GM18508 (cell line): ENCODE data around the gene GOT1.

Experiments used
- ATAC-seq: cut with Tn5 transposase; IDR thresholded peaks from one replicate; pipeline ENCODE4 v1.9.1; 2021; ENCODE audit warnings: moderate number of reproducible peaks; ENCODE audit not compliant: insufficient read depth, unreplicated experiment

The GOT1 gene

DNA sequence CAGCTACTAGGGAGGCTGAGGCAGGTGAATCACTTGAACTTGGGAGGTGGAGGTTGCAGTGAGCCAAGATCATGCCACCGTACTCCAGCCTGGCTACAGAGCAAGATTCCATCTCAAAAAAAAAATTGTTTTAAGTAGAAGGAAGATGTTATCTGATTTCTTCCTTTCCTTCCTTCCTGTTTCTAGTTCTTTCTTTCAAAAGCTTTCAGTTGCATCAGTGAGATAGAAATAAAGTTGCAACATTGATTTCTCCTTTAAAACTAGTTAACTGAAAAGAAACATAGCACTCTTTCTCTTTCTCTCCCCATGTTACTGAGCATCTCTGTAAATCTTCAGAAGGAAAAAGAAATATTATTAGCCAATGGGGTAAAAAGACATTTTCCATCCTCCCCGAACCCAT is 63.8 kb downstream of the GOT1 start:
- ATAC-seq, result no peak

DNA sequence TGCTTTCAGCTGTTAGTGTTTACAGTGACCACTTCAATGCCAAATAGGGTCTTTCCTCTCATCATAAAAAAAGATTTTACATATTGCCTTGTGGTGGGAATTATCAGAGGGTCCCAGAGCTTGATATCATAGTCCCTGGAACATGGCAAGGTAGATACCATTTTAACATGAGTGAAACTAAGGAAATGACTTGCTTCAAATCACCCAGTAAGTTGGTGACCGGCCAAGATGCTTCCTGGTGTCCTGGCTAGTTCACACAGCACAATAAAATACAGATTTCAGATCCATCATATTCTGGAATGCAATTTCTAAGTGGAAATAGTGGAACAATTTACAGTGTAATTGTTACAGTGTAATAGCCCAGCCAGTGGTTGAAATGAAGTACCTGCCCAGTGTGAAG is 64.7 kb downstream of the GOT1 start:
- ATAC-seq, result no peak

DNA sequence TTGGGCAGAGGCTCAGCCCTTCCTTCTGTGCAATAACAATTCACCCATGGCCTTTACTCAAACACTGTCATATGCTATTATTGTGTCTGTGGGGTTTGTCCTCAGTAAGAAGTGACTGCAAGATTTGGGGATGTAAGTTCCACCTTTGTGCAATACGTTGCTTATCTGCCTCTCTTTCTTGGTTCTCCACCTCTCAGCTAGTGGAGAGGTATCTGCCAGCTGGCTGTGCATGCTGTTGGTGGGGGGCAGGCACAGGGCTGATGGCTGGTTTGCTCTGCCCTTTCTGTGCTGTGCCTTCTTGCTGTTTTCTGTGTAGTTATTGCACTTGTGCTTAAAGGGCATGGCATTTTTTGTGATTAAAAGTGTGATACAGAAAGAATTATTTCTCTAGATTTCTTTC is 65.1 kb downstream of the GOT1 start:
- ATAC-seq, result no peak

GRCh38 chr10:99364125-99364524 is 66.3 kb downstream of the GOT1 start:
- ATAC-seq, result no peak

- no peak for ATAC-seq
These were observed 69.5 kb downstream of the GOT1 start for GRCh38 chr10:99360934-99361333.

DNA sequence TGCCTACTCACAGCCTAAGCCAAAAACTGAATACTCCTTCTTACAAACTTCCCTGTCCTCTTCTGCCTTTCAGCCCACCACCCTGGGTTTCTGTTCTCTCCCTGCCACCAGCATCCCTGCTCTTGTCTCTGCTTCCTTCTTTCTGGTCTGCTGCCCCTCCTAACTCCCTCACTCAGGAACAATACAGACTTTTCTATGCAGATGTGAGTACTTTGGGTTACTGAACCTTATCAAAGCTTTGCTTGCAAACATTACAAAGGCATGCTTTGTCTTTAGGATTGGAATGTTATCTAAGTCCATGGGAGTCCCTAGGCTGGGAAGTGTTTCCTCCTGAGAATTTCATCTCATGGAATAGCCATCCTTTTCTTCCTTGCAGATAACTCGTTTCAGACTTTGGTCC is 72.3 kb downstream of the GOT1 start:
- ATAC-seq, result no peak

DNA sequence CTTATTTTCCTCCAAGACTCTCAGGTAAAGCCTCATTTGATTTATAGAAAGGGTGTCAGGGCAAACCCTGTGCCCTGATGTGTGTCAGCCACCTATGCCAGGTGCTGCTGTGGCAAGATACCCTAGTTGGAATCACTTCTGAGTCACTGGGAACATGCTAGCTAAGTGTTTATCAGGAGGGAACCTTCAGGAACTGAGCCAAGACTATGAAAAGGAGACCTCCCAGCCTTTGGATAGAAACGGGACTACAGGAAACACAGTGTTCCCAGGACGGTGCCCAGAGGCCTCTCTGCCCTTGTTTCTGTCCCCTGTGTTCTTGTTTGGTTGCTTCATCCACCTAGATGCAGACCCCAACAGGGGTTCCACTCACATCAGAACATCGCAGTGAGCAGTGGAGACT is 72.7 kb downstream of the GOT1 start:
- no peak for ATAC-seq

DNA sequence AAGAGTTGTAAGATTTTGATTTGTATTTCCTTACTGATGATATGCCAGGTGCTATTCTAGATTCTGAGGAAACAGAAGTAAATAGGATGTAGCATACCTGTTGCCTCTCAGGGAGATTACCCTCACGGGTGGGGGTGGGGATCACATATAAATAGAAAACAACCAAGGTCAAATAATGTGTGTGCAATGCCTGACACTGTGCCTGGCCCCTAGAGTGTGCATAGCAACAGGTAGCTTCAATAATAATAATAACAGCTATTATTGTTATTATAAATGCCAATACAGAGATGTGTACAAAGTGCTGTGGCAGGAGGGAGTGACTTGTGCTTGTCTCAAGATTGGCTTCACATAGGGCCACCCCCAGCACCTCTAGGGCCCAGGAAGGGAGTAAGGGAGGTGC is 77.2 kb downstream of the GOT1 start:
- no peak for ATAC-seq

- no peak for ATAC-seq
These were observed 82.8 kb downstream of the GOT1 start for GRCh38 chr10:99347672-99348071.
